GM12878 (cell line): ENCODE measurements around the gene RTN4. TPM values are rescaled to one million over a fixed set of nuclear protein-coding genes. Genes with fewer than 3 reads are reported as not detected.

Experiments used
- ATAC-seq: fragments of 200-7000 bp; cut with Tn5 transposase; 3 replicates; pipeline ENCODE4 v1.9.1; 2020; ENCODE audit warnings: mild to moderate bottlenecking, moderate library complexity
- BruUV-seq: library from RNA; stranded (reverse); fragments of 400-500 nt; replicated peaks from 2 replicates; lab custom pipeline; 2021; lab: Mats Ljungman, UMichigan
- CTCF ChIA-PET: fragments of 300-600 bp; sonication (Branson Sonifier 250); formaldehyde crosslinking; extraction: SDS; loops from one replicate; lab custom pipeline; 2021; ENCODE audit warnings: inconsistent platforms; lab: Yijun Ruan, JAX
- POLR2A ChIA-PET: fragments of 350-600 bp; formaldehyde crosslinking; extraction: SDS; loops from one replicate; lab custom pipeline; 2021; ENCODE audit warnings: inconsistent platforms; lab: Charles Lee
- RAD21 ChIA-PET: fragments of 300-600 bp; sonication (Branson Sonifier 250); formaldehyde crosslinking; loops from one replicate; lab custom pipeline; 2023; ENCODE audit warnings: antibody characterized with exemption; ENCODE audit not compliant: unreplicated experiment; lab: Charles Lee
- SMC1A ChIA-PET: fragments of 300-600 bp; sonication (Branson Sonifier 250); formaldehyde crosslinking; loops from one replicate; lab custom pipeline; 2023; ENCODE audit not compliant: unreplicated experiment, uncharacterized antibody; lab: Charles Lee
- DNase-seq: peaks from one replicate; pipeline ENCODE4 v3.0.0-alpha.2; 2011; ENCODE audit warnings: low read depth, low spot score
- FAIRE-seq: peaks from 3 replicates; lab custom pipeline; 2011; peaks lifted over from hg19 to GRCh38; lab: Jason Lieb, UNC
- H2AFZ ChIP-seq: 2 replicates; pipeline ENCODE4 v1.6.0; 2011; ENCODE audit warnings: low read depth, low read length, control low read depth; ENCODE audit not compliant: control insufficient read depth
- H3K27ac ChIP-seq: 2 replicates; pipeline ENCODE4 v1.5.1; 2011; ENCODE audit warnings: control low read depth; ENCODE audit not compliant: control insufficient read depth, insufficient read depth
- H3K27me3 ChIP-seq, 2 experiments: replicated peaks in 1 of 2; 2 replicates each; pipeline versions ENCODE4 v1.6.0 to v1.6.1; 2011; ENCODE audit warnings: low read length in 1 of 2; ENCODE audit not compliant: control insufficient read depth in 2 of 2, insufficient read depth in 2 of 2
- H3K36me3 ChIP-seq, 2 experiments: 2 replicates each; pipeline ENCODE4 v1.5.1; 2011; ENCODE audit warnings: low read length in 1 of 2; ENCODE audit not compliant: control insufficient read depth in 2 of 2, insufficient read depth in 2 of 2
- H3K4me1 ChIP-seq: 2 replicates; pipeline ENCODE4 v1.6.1; 2011; ENCODE audit warnings: mild to moderate bottlenecking, low read length, moderate library complexity, mixed read lengths; ENCODE audit not compliant: control insufficient read depth, insufficient read depth
- H3K4me2 ChIP-seq: 2 replicates; pipeline ENCODE4 v1.6.0; 2011; ENCODE audit warnings: control low read depth; ENCODE audit not compliant: control insufficient read depth, insufficient read depth
- H3K4me3 ChIP-seq: fragments of 200-600 bp; sonication (generic); 2 replicates; pipeline ENCODE4 v1.5.1; 2016
- H3K79me2 ChIP-seq: 2 replicates; pipeline ENCODE4 v1.6.0; 2011; ENCODE audit warnings: low read length; ENCODE audit not compliant: control insufficient read depth, insufficient read depth
- H3K9ac ChIP-seq: 2 replicates; pipeline ENCODE4 v1.8.0; 2011; ENCODE audit warnings: low read length, control low read depth, mixed read lengths; ENCODE audit not compliant: control insufficient read depth, insufficient read depth
- H3K9me3 ChIP-seq: replicated peaks from 3 replicates; pipeline ENCODE4 v1.5.1; 2011; ENCODE audit warnings: mild to moderate bottlenecking, low read length; ENCODE audit not compliant: control insufficient read depth, insufficient read depth
- H4K20me1 ChIP-seq: 2 replicates; pipeline ENCODE4 v1.6.0; 2011; ENCODE audit not compliant: control insufficient read depth, insufficient read depth
- ATF2 ChIP-seq: IDR thresholded peaks from 2 replicates; pipeline ENCODE4 v1.6.1; 2012; ENCODE audit warnings: low read length, inconsistent platforms
- ELK1 ChIP-seq: IDR thresholded peaks from 2 replicates; pipeline ENCODE4 v1.6.1; 2012; ENCODE audit warnings: low read depth, low read length, improper control_type of control experiment
- FOXM1 ChIP-seq: IDR thresholded peaks from 2 replicates; pipeline ENCODE4 v1.6.1; 2012; ENCODE audit warnings: low read depth, mild to moderate bottlenecking, inconsistent platforms, low read length, moderate library complexity
- GABPA ChIP-seq: IDR thresholded peaks from 2 replicates; pipeline ENCODE4 v1.6.1; 2014; ENCODE audit warnings: antibody characterized with exemption, low read depth, mild to moderate bottlenecking, inconsistent platforms
- HDGF ChIP-seq: fragments of 450-650 bp; IDR thresholded peaks from 2 replicates; pipeline ENCODE4 v1.6.1; 2016; ENCODE audit warnings: antibody characterized with exemption
- HSF1 ChIP-seq: fragments of 150-350 bp; IDR thresholded peaks from 2 replicates; pipeline ENCODE4 v1.6.1; 2014; ENCODE audit warnings: mild to moderate bottlenecking, low read depth, low read length
- IKZF1 ChIP-seq: fragments of 450-650 bp; conservative IDR thresholded peaks from 2 replicates; pipeline ENCODE4 v1.6.1; 2017; ENCODE audit warnings: antibody characterized with exemption, mild to moderate bottlenecking
- KDM1A ChIP-seq: fragments of 200-600 bp; sonication (generic); IDR thresholded peaks from 2 replicates; pipeline ENCODE4 v1.6.1; 2016; ENCODE audit warnings: borderline replicate concordance
- NFIC ChIP-seq: IDR thresholded peaks from 2 replicates; pipeline ENCODE4 v1.6.1; 2012; ENCODE audit warnings: low read depth, mild to moderate bottlenecking, inconsistent platforms, low read length, moderate library complexity
- NFXL1 ChIP-seq: fragments of 450-650 bp; IDR thresholded peaks from 2 replicates; pipeline ENCODE4 v1.6.1; 2017; ENCODE audit warnings: antibody characterized with exemption, mild to moderate bottlenecking, borderline replicate concordance
- RCOR1 ChIP-seq: conservative IDR thresholded peaks from 2 replicates; pipeline ENCODE4 v1.6.1; 2012; ENCODE audit warnings: low read depth, low read length, improper control_type of control experiment
- SPI1 ChIP-seq: IDR thresholded peaks from 2 replicates; pipeline ENCODE4 v1.6.1; 2011; ENCODE audit warnings: low read depth, mild to moderate bottlenecking, low read length, moderate library complexity, borderline replicate concordance; ENCODE audit not compliant: insufficient read depth
- ZNF592 ChIP-seq: fragments of 450-650 bp; IDR thresholded peaks from 2 replicates; pipeline ENCODE4 v1.6.1; 2017; ENCODE audit warnings: mild to moderate bottlenecking, moderate library complexity
- WGBS: methylation state at CpG from one replicate; pipeline ENCODE4 v1.1.6; 2016; ENCODE audit warnings: low lambda C conversion rate; ENCODE audit not compliant: insufficient replicate concordance, insufficient coverage; ENCODE audit errors: missing lambda C conversion rate; 5-methylcytosine and 5-hydroxymethylcytosine counted together
- in situ Hi-C: fragments of 300-500 bp; cut with MboI; formaldehyde crosslinking; loops from 9 replicates; pipeline ENCODE4 v1.14.3; 2018; ENCODE audit warnings: mixed read lengths
- intact Hi-C: fragments of 100-400 bp; cut with micrococcal nuclease; formaldehyde crosslinking; loops from one replicate; pipeline ENCODE4 v1.14.2; 2022; ENCODE audit not compliant: unreplicated experiment
- polyA plus RNA-seq, 11 experiments: library from polyadenylated mRNA; depleted of rRNA in 4 of 11; unstranded in 6 of 11; stranded (reverse) in 5 of 11; fragments of >200 nt; fragmentation: Nextera tagmentation in 4 of 11; fragmentation: Illumina TruSeq in 1 of 11; extraction: Ambion mirVana in 4 of 11; extraction: Trizol in 1 of 11; gene quantifications; 1 replicate in 1 of 11; 2 replicates in 10 of 11; pipeline versions ENCODE4 v1.2.1 to v1.2.3, GENCODE V29; 2011 to 2016; ENCODE audit warnings: inconsistent platforms in 2 of 11, missing spikeins in 2 of 11, low read depth in 1 of 11
- total RNA-seq, 4 experiments: library from RNA; depleted of rRNA in 3 of 4; stranded (reverse); fragments of >200 nt in 3 of 4; fragmentation: Illumina TruSeq in 1 of 4; extraction: Trizol in 1 of 4; gene quantifications; 2 replicates each; pipeline versions ENCODE4 v1.2.1 to v1.2.3, GENCODE V29; 2013 to 2021

Gene RTN4
- total and polyA plus RNA-seq, 10 of the 15 experiments (the other 5 are each of a cell fraction or from before 2014, with no cell fraction given): 56.0 to 133 (median 83.3) TPM

GRCh38 chr2:55033921-55034320, 16.3 kb downstream of the RTN4 start (continued):
- TF ChIP-seq NFIC: no peak

- Histone ChIP-seq H3K36me3 (no peaks in the 10 kb centered on the region), H3K9ac (no peak overlapping the region), H3K9me3 (no peaks in the 10 kb centered on the region), H3K4me3 (peak overlapping the region; percentile 2; the same call in 1 of the 2 replicates), H3K27ac (peak overlapping the region; percentile 32), H3K4me2 (peak overlapping the region; percentile 49), H3K4me1 (peaks cover 19% of the 10 kb centered on the region), H4K20me1 (no peaks in the 10 kb centered on the region; the same call in 1 of the 2 replicates), H3K79me2 (peaks cover 95% of the 10 kb centered on the region), H3K27me3 (no peaks in the 10 kb centered on the region), H2AFZ (no peak overlapping the region)
- DNase-seq (peak; percentile 62), ATAC-seq (peak; percentile 96), FAIRE-seq (peak; percentile 89)
- ChIA-PET RAD21 (interaction anchor here (1.0 to 2.3 kb wide), 6 partner anchors 10 to 23 kb away, joined by 3 to 10 read pairs (median 6); partner anchors contain the start of gene RTN4), POLR2A (interaction anchor here (0.6 to 3.0 kb wide), 8 partner anchors 8 to 299 kb away, joined by 3 to 17 read pairs (median 4); partner anchors contain the start of gene RTN4), CTCF (interaction anchor here (0.5 to 3.5 kb wide), 8 partner anchors 13 to 135 kb away, joined by 3 to 22 read pairs (median 7); partner anchors contain the start of gene RTN4), SMC1A (interaction anchor here (0.6 to 3.5 kb wide), 13 partner anchors 8 to 134 kb away, joined by 3 to 20 read pairs (median 6); partner anchors contain the start of gene RTN4)
- WGBS: 26% methylated on average over 5 of the region's 5 CpGs
- in situ Hi-C loops: no loop called here
- BruUV-seq: no TSS peak
- intact Hi-C loops: no loop called here
- TF ChIP-seq SPI1: peak; percentile 84
- no peak for TF ChIP-seq ZNF592
- TF ChIP-seq ATF2: peak; percentile 46; the same call in 1 of the 2 replicates
- no peak for TF ChIP-seq HSF1
- no peak for TF ChIP-seq NFXL1
- no peak for TF ChIP-seq KDM1A
- no peak for TF ChIP-seq FOXM1
- TF ChIP-seq GABPA: no peak
- TF ChIP-seq ELK1: no peak
- TF ChIP-seq IKZF1: peak; percentile 35; the same call in 1 of the 2 replicates
- TF ChIP-seq RCOR1: no peak
- TF ChIP-seq HDGF: no peak
Observed at GRCh38 chr2:55033076-55033742, 17.0 kb downstream of the RTN4 start.
